Measurements from ENCODE around the gene TSPO. TPM values are rescaled to one million over a fixed set of nuclear protein-coding genes. Genes with fewer than 3 reads are reported as not detected.

Gene TSPO
- total RNA-seq, 3 donors from 2014 or later (not counting 1 experiment from before 2014, with no cell fraction given) = 52.1 to 81.7 (median 59.3) TPM

- no peak overlapping the region for H3K4me3 Mint-ChIP-seq
- no peak overlapping the region for H3K27ac Mint-ChIP-seq
- ATAC-seq (no peak), DNase-seq (no peak)
- intact Hi-C loops (cut with micrococcal nuclease) = no loop called here
- no peaks in the 10 kb centered on the region for H3K36me3 ChIP-seq (ENCODE audit: control insufficient read depth, insufficient read depth, low read length)
- no peaks in the 10 kb centered on the region for H3K36me3 Mint-ChIP-seq
- peaks cover 0 to under 1% of the 10 kb centered on the region in 2 donors for H3K4me1 Mint-ChIP-seq
- no peak overlapping the region for H3K27ac ChIP-seq (ENCODE audit: low read length)
- no peaks in the 10 kb centered on the region for H3K27me3 ChIP-seq (ENCODE audit: control insufficient read depth, insufficient read depth, low read length)
- no peaks in the 10 kb centered on the region for H3K9me3 ChIP-seq (ENCODE audit: control insufficient read depth, insufficient read depth, low read length)
- WGBS (ENCODE audit: insufficient coverage) = 86% methylated on average over 17 of the region's 17 CpGs
- H3K4me1 ChIP-seq (ENCODE audit: control insufficient read depth, insufficient read depth, low read length) = peaks cover 5% of the 10 kb centered on the region
- TF ChIP-seq CTCF (IDR thresholded peaks at IDR 0.05) = no peak
- no peak overlapping the region for H3K4me3 ChIP-seq (ENCODE audit: low read length)
- H3K27me3 Mint-ChIP-seq (ENCODE audit: low read depth in 2 of 2) = peaks cover 14 to 15% of the 10 kb centered on the region in 2 donors
- H3K9me3 Mint-ChIP-seq = no peaks in the 10 kb centered on the region
Observed at GRCh38 chr22:43200031-43200430, 48.7 kb downstream of the TSPO start.

DNA sequence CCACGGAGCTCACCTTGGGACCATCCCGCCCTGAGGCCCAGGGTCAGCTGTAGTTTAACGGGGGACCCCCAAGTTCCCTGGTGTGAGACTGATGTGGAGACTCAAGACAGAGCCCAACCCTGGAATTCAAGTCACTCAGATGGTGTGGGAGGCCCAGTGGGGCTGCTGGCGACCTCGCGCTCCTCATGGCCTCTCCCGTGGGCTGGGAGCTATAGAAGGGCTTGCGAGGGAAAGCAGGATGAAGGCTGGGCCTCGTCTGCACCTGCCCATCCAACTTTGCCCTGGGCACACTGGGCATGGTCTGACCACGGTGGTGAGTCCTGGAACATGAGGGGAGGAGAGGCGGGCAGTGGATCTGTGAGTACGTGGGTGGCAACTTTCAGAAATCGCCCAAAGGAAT lies 49.2 kb downstream of the TSPO start:
- Mint-ChIP-seq H3K27me3 (ENCODE audit: low read depth in 2 of 2) (peaks cover 10 to 14% of the 10 kb centered on the region in 2 donors), H3K4me1 (peaks cover 0 to 4% of the 10 kb centered on the region in 2 donors), H3K36me3 (no peaks in the 10 kb centered on the region), H3K9me3 (no peaks in the 10 kb centered on the region), H3K27ac (no peak overlapping the region), H3K4me3 (no peak overlapping the region)
- no peak for TF ChIP-seq CTCF (IDR thresholded peaks at IDR 0.05)
- H3K27me3 ChIP-seq (ENCODE audit: control insufficient read depth, insufficient read depth, low read length) = no peaks in the 10 kb centered on the region
- H3K4me3 ChIP-seq (ENCODE audit: low read length) = no peak overlapping the region
- H3K4me1 ChIP-seq (ENCODE audit: control insufficient read depth, insufficient read depth, low read length) = peaks cover 9% of the 10 kb centered on the region
- H3K9me3 ChIP-seq (ENCODE audit: control insufficient read depth, insufficient read depth, low read length) = peaks cover 3% of the 10 kb centered on the region
- DNase-seq (no peak), ATAC-seq (no peak)
- WGBS (ENCODE audit: insufficient coverage) = 86% methylated on average over 13 of the region's 13 CpGs
- H3K36me3 ChIP-seq (ENCODE audit: control insufficient read depth, insufficient read depth, low read length) = no peaks in the 10 kb centered on the region
- intact Hi-C loops (cut with micrococcal nuclease) = no loop called here
- H3K27ac ChIP-seq (ENCODE audit: low read length) = no peak overlapping the region

- Histone ChIP-seq H3K9me3 (ENCODE audit: control insufficient read depth, insufficient read depth, low read length) (peaks cover 8% of the 10 kb centered on the region), H3K4me1 (ENCODE audit: control insufficient read depth, insufficient read depth, low read length) (peaks cover 16% of the 10 kb centered on the region), H3K27me3 (ENCODE audit: control insufficient read depth, insufficient read depth, low read length) (no peaks in the 10 kb centered on the region), H3K36me3 (ENCODE audit: control insufficient read depth, insufficient read depth, low read length) (no peaks in the 10 kb centered on the region), H3K27ac (ENCODE audit: low read length) (no peak overlapping the region), H3K4me3 (ENCODE audit: low read length) (no peak overlapping the region)
- ATAC-seq (no peak), DNase-seq (no peak)
- 92% methylated on average over 26 of the region's 26 CpGs for WGBS (ENCODE audit: insufficient coverage)
- Mint-ChIP-seq H3K27me3 (ENCODE audit: low read depth in 2 of 2) (peaks cover 5 to 13% of the 10 kb centered on the region in 2 donors), H3K4me1 (peaks cover 0 to 13% of the 10 kb centered on the region in 2 donors), H3K27ac (no peak overlapping the region), H3K9me3 (no peaks in the 10 kb centered on the region), H3K4me3 (no peak overlapping the region), H3K36me3 (no peaks in the 10 kb centered on the region)
- no peak for TF ChIP-seq CTCF (IDR thresholded peaks at IDR 0.05)
- intact Hi-C loops (cut with micrococcal nuclease) = no loop called here
Observed at GRCh38 chr22:43201486-43202219, 50.3 kb downstream of the TSPO start.

DNA sequence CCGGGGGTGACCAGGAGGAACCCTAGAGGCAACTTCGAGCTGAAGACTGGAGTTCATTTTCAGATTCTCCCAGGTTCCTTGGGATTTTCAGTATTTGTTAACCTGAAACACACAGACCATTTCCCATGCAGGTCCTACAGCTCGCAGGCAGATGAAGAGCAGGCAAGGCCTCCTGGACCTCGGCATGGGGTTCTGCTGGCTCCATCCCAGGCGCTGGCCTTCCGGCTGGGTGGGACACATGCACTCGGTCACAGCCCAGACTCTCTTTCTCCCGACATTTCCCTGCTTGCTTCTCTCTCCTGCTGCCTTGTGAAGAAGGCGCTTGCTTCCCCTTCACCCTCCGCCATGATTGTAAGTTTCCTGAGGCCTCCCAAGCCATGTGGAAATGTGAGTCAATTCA lies 51.0 kb downstream of the TSPO start:
- intact Hi-C loops (cut with micrococcal nuclease) = no loop called here
- H3K27me3 ChIP-seq (ENCODE audit: control insufficient read depth, insufficient read depth, low read length) = no peaks in the 10 kb centered on the region
- Mint-ChIP-seq H3K27me3 (ENCODE audit: low read depth in 2 of 2) (peaks cover 5 to 13% of the 10 kb centered on the region in 2 donors), H3K27ac (no peak overlapping the region), H3K9me3 (no peaks in the 10 kb centered on the region), H3K36me3 (no peaks in the 10 kb centered on the region), H3K4me3 (no peak overlapping the region), H3K4me1 (peaks cover 0 to 16% of the 10 kb centered on the region in 2 donors)
- H3K4me3 ChIP-seq (ENCODE audit: low read length) = no peak overlapping the region
- H3K27ac ChIP-seq (ENCODE audit: low read length) = no peak overlapping the region
- peaks cover 8% of the 10 kb centered on the region for H3K9me3 ChIP-seq (ENCODE audit: control insufficient read depth, insufficient read depth, low read length)
- peaks cover 22% of the 10 kb centered on the region for H3K4me1 ChIP-seq (ENCODE audit: control insufficient read depth, insufficient read depth, low read length)
- ATAC-seq (no peak), DNase-seq (no peak)
- 93% methylated on average over 10 of the region's 10 CpGs for WGBS (ENCODE audit: insufficient coverage)
- no peak for TF ChIP-seq CTCF (IDR thresholded peaks at IDR 0.05)
- no peaks in the 10 kb centered on the region for H3K36me3 ChIP-seq (ENCODE audit: control insufficient read depth, insufficient read depth, low read length)
